NCI-H774 (cell line): ENCODE data around the gene NTM.

Experiments used
- DNase-seq: peaks from one replicate; lab custom pipeline; 2025; lab: John Stamatoyannopoulos, UW

The NTM gene

GRCh38 chr11:131601586-131601985 lies 231.2 kb downstream of the NTM start:
- DNase-seq = no peak

- no peak for DNase-seq
These were observed 232.0 kb downstream of the NTM start for GRCh38 chr11:131602431-131602830.

- no peak for DNase-seq
These were observed 236.5 kb downstream of the NTM start for GRCh38 chr11:131606811-131607335.

GRCh38 chr11:131609337-131609736 lies 238.9 kb downstream of the NTM start:
- DNase-seq = no peak

GRCh38 chr11:131609921-131610320 lies 239.5 kb downstream of the NTM start:
- no peak for DNase-seq

- DNase-seq = no peak
These were observed 240.9 kb downstream of the NTM start for GRCh38 chr11:131611322-131611721.

- DNase-seq = no peak
These were observed 242.1 kb downstream of the NTM start for GRCh38 chr11:131612533-131612932.

GRCh38 chr11:131614631-131615030 lies 244.2 kb downstream of the NTM start:
- DNase-seq = no peak

GRCh38 chr11:131615611-131616010 lies 245.2 kb downstream of the NTM start:
- DNase-seq = no peak

- no peak for DNase-seq
These were observed 246.2 kb downstream of the NTM start for GRCh38 chr11:131616481-131617140.

GRCh38 chr11:131618201-131618600 lies 247.8 kb downstream of the NTM start:
- no peak for DNase-seq

- no peak for DNase-seq
These were observed 251.8 kb downstream of the NTM start for GRCh38 chr11:131622193-131622592.

GRCh38 chr11:131624531-131624930 lies 254.1 kb downstream of the NTM start:
- DNase-seq = no peak

GRCh38 chr11:131626788-131627187 lies 256.4 kb downstream of the NTM start:
- no peak for DNase-seq

GRCh38 chr11:131628739-131629138 lies 258.3 kb downstream of the NTM start:
- no peak for DNase-seq

GRCh38 chr11:131629925-131630540 lies 259.6 kb downstream of the NTM start:
- DNase-seq = no peak

GRCh38 chr11:131632971-131633370 lies 262.6 kb downstream of the NTM start:
- no peak for DNase-seq

- DNase-seq = no peak
These were observed 263.7 kb downstream of the NTM start for GRCh38 chr11:131633921-131634715.

- no peak for DNase-seq
These were observed 267.2 kb downstream of the NTM start for GRCh38 chr11:131637469-131638175.

GRCh38 chr11:131638889-131639288 lies 268.5 kb downstream of the NTM start:
- no peak for DNase-seq

- no peak for DNase-seq
These were observed 269.9 kb downstream of the NTM start for GRCh38 chr11:131640320-131640719.
